ENCODE data around the gene PKLR. TPM values are rescaled to one million over a fixed set of nuclear protein-coding genes. Genes with fewer than 3 reads are reported as not detected.

PKLR gene
- total and polyA plus RNA-seq, 2 of the 8 experiments (the other 6 are each of a cell fraction or from before 2014, with no cell fraction given): 2.3 to 7.5 TPM

GRCh38 chr1:155253797-155254196 lies 47.4 kb downstream of the PKLR start:
- POLR2A ChIA-PET (ENCODE audit: partially characterized antibody): interaction anchor here (0.9 to 7.1 kb wide), 2 partner anchors 7 to 14 kb away, joined by 3 to 48 read pairs; partner anchors contain the start of gene SCAMP3
- H3K4me2 ChIP-seq (ENCODE audit: insufficient read depth in 1 of 2, low read depth in 2 of 2, low read length in 2 of 2): peak overlapping the region; percentile 79 to 88
- H2BK5ac ChIP-seq (ENCODE audit: low read depth, low read length): no peak overlapping the region
- H3K79me2 ChIP-seq (ENCODE audit: control insufficient read depth in 1 of 2, insufficient read depth in 2 of 2, low read length in 2 of 2): 0 out of 4 replicates have a peak, but pooled peaks cover 0 to 3% of the 10 kb centered on the region in 2 experiments
- H2BK120ac ChIP-seq (replicated peaks; ENCODE audit: low read depth, low read length): no peak overlapping the region
- no peak overlapping the region for H3K27ac ChIP-seq (ENCODE audit: low read depth, low read length)
- H3K14ac ChIP-seq (ENCODE audit: insufficient read length): no peak overlapping the region
- H2AFZ ChIP-seq (ENCODE audit: low read length): no peak overlapping the region
- H3K36me3 ChIP-seq (ENCODE audit: control insufficient read depth in 2 of 4, insufficient read depth in 4 of 4, low read length in 3 of 4): peaks cover 0 to 4% (median 0%) of the 10 kb centered on the region in 4 experiments; a peak in 2 of 8 replicates
- no peak overlapping the region for H3K4ac ChIP-seq (replicated peaks; ENCODE audit: insufficient read length, low read depth, low read length)
- no peak for FAIRE-seq
- no peaks in the 10 kb centered on the region for H3K9me3 ChIP-seq (ENCODE audit: insufficient read depth in 2 of 2, low read depth in 1 of 2, low read length in 1 of 2)
- H3K27me3 ChIP-seq (replicated peaks in 1 of 4; ENCODE audit: control insufficient read depth in 3 of 4, extremely low read depth in 1 of 4, insufficient read depth in 3 of 4, low read length in 3 of 4): no peaks in the 10 kb centered on the region
- H3K23me2 ChIP-seq (ENCODE audit: low read depth, low read length): peaks cover 12% of the 10 kb centered on the region; the same call in 1 of the 2 replicates
- no peak overlapping the region for H3K23ac ChIP-seq (ENCODE audit: insufficient read length)
- no peak overlapping the region for H3K18ac ChIP-seq (ENCODE audit: extremely low read depth, low read length)
- H3K56ac ChIP-seq (replicated peaks; ENCODE audit: insufficient read length, low read depth, low read length): no peak overlapping the region
- H2AK5ac ChIP-seq (ENCODE audit: low read depth, low read length): peak overlapping the region; percentile 90; the same call in 1 of the 2 replicates
- peaks cover 0 to 6% of the 10 kb centered on the region in 2 experiments for H4K20me1 ChIP-seq (replicated peaks in 1 of 2; ENCODE audit: control insufficient read depth in 1 of 2, insufficient read depth in 2 of 2, low read length in 2 of 2)
- no peak overlapping the region for H2BK20ac ChIP-seq (ENCODE audit: low read length)
- no peak overlapping the region for H2BK12ac ChIP-seq (ENCODE audit: low read depth, low read length)
- peak overlapping the region in 3 of 4 experiments; percentile 57 to 91 (median 75); a peak in 3 of 8 replicates for H3K4me3 ChIP-seq (ENCODE audit: extremely low read depth in 1 of 4, insufficient read depth in 2 of 4, low read depth in 3 of 4, low read length in 4 of 4)
- no peak overlapping the region for H4K5ac ChIP-seq (ENCODE audit: insufficient read length, low read depth, low read length)
- CTCF ChIA-PET (ENCODE audit: partially characterized antibody): interaction anchor here (4.9 to 15.2 kb wide), 2 partner anchors 52 to 69 kb away, joined by 103 to 227 read pairs; partner anchors contain the start of genes FDPS and RUSC1
- H3K4me1 ChIP-seq (replicated peaks in 1 of 4; ENCODE audit: control insufficient read depth in 3 of 4, insufficient read depth in 4 of 4, low read length in 3 of 4): peaks cover 0 to 26% (median 16%) of the 10 kb centered on the region in 4 experiments; a peak in 6 of 7 replicates
- WGBS, 2 experiments (ENCODE audit: extremely low coverage in 1 of 2, insufficient coverage in 1 of 2, insufficient read length in 1 of 2, insufficient replicate concordance in 2 of 2, low coverage in 1 of 2, low lambda C conversion rate in 2 of 2, missing lambda C conversion rate in 1 of 2): 96% methylated on average over 5 of the region's 5 CpGs; no CpG with 5 or more reads in 1 of the 2 experiments
- DNase-seq (ENCODE audit: low read depth in 1 of 2, low spot score in 2 of 2): no peak
- H3K79me1 ChIP-seq (ENCODE audit: low read depth, low read length): no peaks in the 10 kb centered on the region
- peak overlapping the region; percentile 20; the same call in 1 of the 2 replicates for H2BK15ac ChIP-seq (ENCODE audit: low read length)
- no peak overlapping the region; a peak in 1 of 7 replicates for H3K9ac ChIP-seq (replicated peaks in 1 of 4; ENCODE audit: extremely low read depth in 1 of 4, low read depth in 3 of 4, low read length in 3 of 4)
- no peak overlapping the region for H4K91ac ChIP-seq (replicated peaks; ENCODE audit: insufficient read length, low read length)
- H4K8ac ChIP-seq (ENCODE audit: extremely low read depth, insufficient read depth, low read length): no peak overlapping the region
- TF ChIP-seq SP4 (IDR thresholded peaks at IDR 0.05; ENCODE audit: low read length) (no peak), SIN3A (conservative IDR thresholded peaks at IDR 0.05 in 1 of 2, IDR thresholded peaks at IDR 0.05 in 1 of 2; ENCODE audit: low read depth in 1 of 2, low read length in 2 of 2) (no peak), EP300 (IDR thresholded peaks at IDR 0.05; ENCODE audit: borderline replicate concordance in 1 of 2, low read depth in 2 of 2, low read length in 2 of 2) (no peak), TAF7 (optimal IDR thresholded peaks at IDR 0.05; ENCODE audit: borderline replicate concordance, low read depth, low read length) (no peak), YY1 (IDR thresholded peaks at IDR 0.05; ENCODE audit: low read depth, low read length) (no peak), SUZ12 (IDR thresholded peaks at IDR 0.05; ENCODE audit: low read length) (no peak), ATF2 (IDR thresholded peaks at IDR 0.05; ENCODE audit: low read length) (no peak)
- TF ChIP-seq, protein P1, sequence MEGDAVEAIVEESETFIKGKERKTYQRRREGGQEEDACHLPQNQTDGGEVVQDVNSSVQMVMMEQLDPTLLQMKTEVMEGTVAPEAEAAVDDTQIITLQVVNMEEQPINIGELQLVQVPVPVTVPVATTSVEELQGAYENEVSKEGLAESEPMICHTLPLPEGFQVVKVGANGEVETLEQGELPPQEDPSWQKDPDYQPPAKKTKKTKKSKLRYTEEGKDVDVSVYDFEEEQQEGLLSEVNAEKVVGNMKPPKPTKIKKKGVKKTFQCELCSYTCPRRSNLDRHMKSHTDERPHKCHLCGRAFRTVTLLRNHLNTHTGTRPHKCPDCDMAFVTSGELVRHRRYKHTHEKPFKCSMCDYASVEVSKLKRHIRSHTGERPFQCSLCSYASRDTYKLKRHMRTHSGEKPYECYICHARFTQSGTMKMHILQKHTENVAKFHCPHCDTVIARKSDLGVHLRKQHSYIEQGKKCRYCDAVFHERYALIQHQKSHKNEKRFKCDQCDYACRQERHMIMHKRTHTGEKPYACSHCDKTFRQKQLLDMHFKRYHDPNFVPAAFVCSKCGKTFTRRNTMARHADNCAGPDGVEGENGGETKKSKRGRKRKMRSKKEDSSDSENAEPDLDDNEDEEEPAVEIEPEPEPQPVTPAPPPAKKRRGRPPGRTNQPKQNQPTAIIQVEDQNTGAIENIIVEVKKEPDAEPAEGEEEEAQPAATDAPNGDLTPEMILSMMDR (IDR thresholded peaks at IDR 0.05; ENCODE audit: control extremely low read depth in 1 of 3, insufficient read depth in 1 of 3, low read depth in 1 of 3, low read length in 3 of 3): no peak

Data from H1 (cell line).